Liver (tissue), 9 donors: ENCODE results near the gene TECR. TPM values are rescaled to one million over a fixed set of nuclear protein-coding genes. Genes with fewer than 3 reads are reported as not detected.
A peak's percentile ranks its signal among the peaks of the same experiment; 100 is the strongest.

Experiments
- DNase-seq: peaks from one replicate; pipeline ENCODE4 v3.0.0-alpha.2; 2017; ENCODE audit warnings: low spot score
- H3K27ac ChIP-seq, 2 donors: one replicate each; pipeline ENCODE4 v1.7.0; 2013; ENCODE audit warnings: inconsistent platforms in 2 of 2, low read length in 2 of 2, control low read depth in 1 of 2, low read depth in 1 of 2, mild to moderate bottlenecking in 1 of 2
- H3K27me3 ChIP-seq, 4 donors: one replicate each; pipeline versions ENCODE4 v1.6.1 to v1.7.0; 2013; ENCODE audit warnings: low read length in 3 of 4, inconsistent platforms in 1 of 4, mild to moderate bottlenecking in 1 of 4, moderate library complexity in 1 of 4; ENCODE audit not compliant: control insufficient read depth in 4 of 4, insufficient read depth in 4 of 4
- H3K36me3 ChIP-seq, 4 donors: one replicate each; pipeline versions ENCODE4 v1.6.1 to v1.7.0; 2013; ENCODE audit warnings: low read length in 3 of 4, mild to moderate bottlenecking in 3 of 4, low read depth in 1 of 4, moderate library complexity in 1 of 4; ENCODE audit not compliant: control insufficient read depth in 4 of 4, insufficient read depth in 3 of 4
- H3K4me1 ChIP-seq, 4 donors: one replicate each; pipeline versions ENCODE4 v1.6.1 to v1.7.0; 2013; ENCODE audit warnings: low read length in 3 of 4, mild to moderate bottlenecking in 3 of 4, moderate library complexity in 1 of 4; ENCODE audit not compliant: control insufficient read depth in 4 of 4, insufficient read depth in 4 of 4
- H3K4me3 ChIP-seq, 3 donors: one replicate each; pipeline versions ENCODE4 v1.6.1 to v1.7.0; 2013; ENCODE audit warnings: low read length in 3 of 3, control low read depth in 1 of 3, low read depth in 1 of 3, mild to moderate bottlenecking in 1 of 3
- H3K9ac ChIP-seq, 2 donors: one replicate each; pipeline ENCODE4 v1.7.0; 2013; ENCODE audit warnings: low read length in 2 of 2, mild to moderate bottlenecking in 2 of 2, moderate library complexity in 2 of 2, control low read depth in 1 of 2, low read depth in 1 of 2
- H3K9me3 ChIP-seq, 4 donors: one replicate each; pipeline versions ENCODE4 v1.6.1 to v1.7.0; 2013; ENCODE audit warnings: low read length in 3 of 4; ENCODE audit not compliant: control insufficient read depth in 4 of 4
- ATF3 ChIP-seq: IDR thresholded peaks from 2 replicates; pipeline ENCODE4 v1.6.1; 2016; ENCODE audit warnings: antibody characterized with exemption
- CTCF ChIP-seq: fragments of 150-350 bp; IDR thresholded peaks from 2 replicates; pipeline ENCODE4 v1.5.1; 2017; ENCODE audit warnings: improper control_type of control experiment, low read depth, low read length; ENCODE audit not compliant: missing input control
- EGR1 ChIP-seq, 2 donors: IDR thresholded peaks; 2 replicates each; pipeline ENCODE4 v1.6.1; 2016 to 2018; ENCODE audit warnings: antibody characterized with exemption in 2 of 2, low read depth in 2 of 2
- FOXA1 ChIP-seq: IDR thresholded peaks from 2 replicates; pipeline ENCODE4 v1.6.1; 2016; ENCODE audit warnings: antibody characterized with exemption
- FOXA2 ChIP-seq: IDR thresholded peaks from 2 replicates; pipeline ENCODE4 v1.6.1; 2016; ENCODE audit warnings: antibody characterized with exemption
- GABPA ChIP-seq, 2 donors: IDR thresholded peaks in 1 of 2; conservative IDR thresholded peaks in 1 of 2; 2 replicates each; pipeline ENCODE4 v1.6.1; 2016; ENCODE audit warnings: antibody characterized with exemption in 2 of 2, mild to moderate bottlenecking in 1 of 2, moderate library complexity in 1 of 2
- HNF4A ChIP-seq, 2 donors: conservative IDR thresholded peaks; 2 replicates each; pipeline ENCODE4 v1.6.1; 2016; ENCODE audit warnings: antibody characterized with exemption in 2 of 2, mild to moderate bottlenecking in 2 of 2
- HNF4G ChIP-seq: IDR thresholded peaks from 2 replicates; pipeline ENCODE4 v1.6.1; 2016; ENCODE audit warnings: antibody characterized with exemption
- JUND ChIP-seq, 2 donors: IDR thresholded peaks; 2 replicates each; pipeline ENCODE4 v1.6.1; 2016; ENCODE audit warnings: antibody characterized with exemption in 2 of 2
- MAX ChIP-seq: IDR thresholded peaks from 2 replicates; pipeline ENCODE4 v1.6.1; 2016; ENCODE audit warnings: antibody characterized with exemption
- NR2F2 ChIP-seq: IDR thresholded peaks from 2 replicates; pipeline ENCODE4 v1.6.1; 2016; ENCODE audit warnings: antibody characterized with exemption
- RAD21 ChIP-seq, 2 donors: IDR thresholded peaks; 2 replicates each; pipeline ENCODE4 v1.6.1; 2016; ENCODE audit warnings: antibody characterized with exemption in 2 of 2, mild to moderate bottlenecking in 2 of 2
- REST ChIP-seq: IDR thresholded peaks from 2 replicates; pipeline ENCODE4 v1.6.1; 2016; ENCODE audit warnings: antibody characterized with exemption, mild to moderate bottlenecking
- RXRA ChIP-seq, 2 donors: IDR thresholded peaks; 2 replicates each; pipeline ENCODE4 v1.6.1; 2017 to 2018; ENCODE audit warnings: antibody characterized with exemption in 2 of 2, mild to moderate bottlenecking in 1 of 2
- SP1 ChIP-seq: IDR thresholded peaks from 2 replicates; pipeline ENCODE4 v1.6.1; 2018; ENCODE audit warnings: antibody characterized with exemption, mild to moderate bottlenecking
- TAF1 ChIP-seq: conservative IDR thresholded peaks from 2 replicates; pipeline ENCODE4 v1.6.1; 2016; ENCODE audit warnings: antibody characterized with exemption, mild to moderate bottlenecking
- YY1 ChIP-seq: IDR thresholded peaks from 2 replicates; pipeline ENCODE4 v1.6.1; 2016; ENCODE audit warnings: antibody characterized with exemption, mild to moderate bottlenecking
- ZBTB33 ChIP-seq: IDR thresholded peaks from 2 replicates; pipeline ENCODE4 v1.6.1; 2016; ENCODE audit warnings: antibody characterized with exemption
- WGBS: extraction: QIAGEN DNeasy Blood & Tissue Kit; methylation state at CpG from one replicate; pipeline ENCODE4 v1.1.7; 2013; 5-methylcytosine and 5-hydroxymethylcytosine counted together
- polyA plus RNA-seq, 2 donors: library from polyadenylated mRNA; stranded (reverse) in 1 of 2; unstranded in 1 of 2; fragments of 200-250 nt in 1 of 2; fragments of >200 nt in 1 of 2; fragmentation: Nextera tagmentation in 1 of 2; extraction: Ambion mirVana in 1 of 2; gene quantifications; one replicate each; pipeline versions ENCODE4 v1.2.1 to v1.2.3, GENCODE V29; 2013 to 2015
- total RNA-seq, 2 donors: library from RNA; depleted of rRNA; stranded (reverse); fragments of >200 nt; gene quantifications; one replicate each; pipeline ENCODE4 v1.2.3, GENCODE V29; 2014
- donor health status: healthy.
- donor health status: healthy.
- donor health status: healthy.
- donor health status: healthy.
- donor health status: healthy.

The TECR gene
- total and polyA plus RNA-seq, 4 donors = 26.4 to 157 (median 60.8) TPM

- no peak for DNase-seq
- Histone ChIP-seq H3K9ac (peak overlapping the region; percentile 30 to 94), H3K36me3 (no peaks in the 10 kb centered on the region), H3K4me1 (peaks cover 0 to 18% (median 6%) of the 10 kb centered on the region in 4 donors), H3K9me3 (no peaks in the 10 kb centered on the region), H3K27me3 (no peaks in the 10 kb centered on the region), H3K27ac (peak overlapping the region; percentile 80 to 97), H3K4me3 (peak overlapping the region; percentile 57 to 99 (median 76))
- WGBS = 0% methylated on average over 18 of the region's 18 CpGs
- TF ChIP-seq RAD21 (IDR thresholded peaks at IDR 0.05) (no peak), HNF4A (conservative IDR thresholded peaks at IDR 0.05) (peak in 1 of 2 donors; percentile 49)
Measured at GRCh38 chr19:14530005-14530348, 583 bp downstream of the TECR start.

GRCh38 chr19:14530506-14530905 is 1.1 kb downstream of the TECR start:
- Histone ChIP-seq H3K36me3 (no peaks in the 10 kb centered on the region), H3K9me3 (no peaks in the 10 kb centered on the region), H3K27me3 (no peaks in the 10 kb centered on the region), H3K27ac (no peak overlapping the region), H3K4me1 (peaks cover 0 to 18% (median 6%) of the 10 kb centered on the region in 4 donors), H3K9ac (peak overlapping the region in 1 of 2 donors; percentile 30), H3K4me3 (no peak overlapping the region)
- WGBS = 66% methylated on average over 3 of the region's 3 CpGs
- no peak for TF ChIP-seq RAD21 (IDR thresholded peaks at IDR 0.05)
- no peak for TF ChIP-seq RXRA (IDR thresholded peaks at IDR 0.05)
- TF ChIP-seq NR2F2 = no peak
- no peak for TF ChIP-seq SP1
- TF ChIP-seq ZBTB33 = no peak
- TF ChIP-seq ATF3 = no peak
- TF ChIP-seq JUND (IDR thresholded peaks at IDR 0.05) = no peak
- no peak for TF ChIP-seq EGR1 (IDR thresholded peaks at IDR 0.05; ENCODE audit: low read depth in 2 of 2)
- no peak for TF ChIP-seq GABPA (IDR thresholded peaks at IDR 0.05 in 1 of 2, conservative IDR thresholded peaks at IDR 0.05 in 1 of 2)
- no peak for TF ChIP-seq HNF4A (conservative IDR thresholded peaks at IDR 0.05)
- TF ChIP-seq REST = no peak
- no peak for TF ChIP-seq FOXA2
- TF ChIP-seq MAX = no peak
- TF ChIP-seq CTCF = no peak
- TF ChIP-seq TAF1 = no peak
- no peak for TF ChIP-seq FOXA1
- TF ChIP-seq HNF4G = no peak
- no peak for TF ChIP-seq YY1
- no peak for DNase-seq
